GM20431 (cell line): ENCODE results near the gene ACE.

ENCODE experiments used
- in situ Hi-C: fragments of 300-500 bp; cut with MseI, MboI; formaldehyde crosslinking; loops from one replicate; pipeline ENCODE4 v1.15.0; 2020; ENCODE audit warnings: low sequenced_read_pairs; ENCODE audit not compliant: unreplicated experiment

ACE gene

DNA sequence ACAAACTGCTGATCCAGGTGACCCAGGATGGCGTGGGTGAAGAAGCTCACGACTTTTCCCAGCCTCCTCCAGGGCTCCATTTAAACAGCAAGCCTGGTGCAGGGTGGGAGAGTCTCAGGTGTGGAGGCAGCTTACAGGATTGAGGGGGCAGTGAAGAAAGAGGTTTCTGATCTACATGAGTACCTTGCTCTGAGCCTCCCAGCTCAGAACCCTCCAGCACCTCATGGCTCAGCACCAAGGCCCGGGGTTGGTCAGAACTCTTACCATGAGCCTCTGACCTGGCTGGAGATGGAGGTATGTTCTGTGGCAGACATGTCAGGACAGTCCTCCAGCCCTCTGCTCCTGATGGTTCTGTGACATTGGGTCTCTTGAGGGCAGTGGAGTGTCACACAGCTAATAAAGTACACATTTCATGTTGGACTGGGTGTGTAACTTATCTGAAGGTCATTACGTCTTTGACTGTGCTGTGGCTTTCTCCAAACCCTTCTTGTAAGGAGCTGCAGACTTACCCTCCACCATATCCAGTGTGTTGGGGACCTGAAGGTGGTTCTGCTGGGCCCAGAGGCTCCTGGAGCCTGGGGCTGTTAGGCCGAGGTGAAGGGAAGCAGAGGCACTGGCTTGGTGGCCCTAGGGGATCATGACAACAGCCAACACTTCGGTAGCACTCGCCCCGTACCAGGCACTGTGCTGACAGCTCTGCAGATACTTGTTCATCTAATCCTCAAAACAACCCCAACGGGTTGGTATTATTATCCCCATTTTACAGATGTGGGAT, 69.6 kb downstream of the ACE start:
- in situ Hi-C loops, result no loop called here

DNA sequence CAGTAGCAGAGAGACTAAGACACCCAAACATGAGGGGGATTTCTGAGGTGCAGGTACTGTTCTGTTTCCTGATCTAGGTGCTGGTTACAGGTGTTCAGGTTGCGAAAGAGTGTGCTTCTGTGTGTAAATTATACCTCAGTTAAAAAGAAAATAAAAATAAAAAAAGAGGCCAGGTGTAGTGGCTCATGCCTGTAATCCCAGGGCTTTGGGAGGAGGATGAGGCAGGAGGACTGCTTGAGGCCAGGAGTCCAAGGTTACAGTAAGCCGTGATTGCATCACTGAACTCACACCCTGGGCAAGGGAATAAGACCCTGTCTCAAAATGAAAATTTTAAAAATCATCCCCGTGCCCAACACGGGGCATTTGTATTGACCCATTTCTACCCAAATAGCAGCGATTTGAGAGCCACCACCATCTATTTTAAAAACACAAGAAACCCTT, 70.2 kb downstream of the ACE start:
- in situ Hi-C loops, result no loop called here
